Body of pancreas (tissue), 4 donors: ENCODE data around the gene SAA1. TPM values are rescaled to one million over a fixed set of nuclear protein-coding genes. Genes with fewer than 3 reads are reported as not detected.

ENCODE experiments used
- ATAC-seq: fragments of 150-250 bp; one replicate; pipeline ENCODE4 v1.9.1; 2016
- DNase-seq, 4 donors: peaks; one replicate each; pipeline ENCODE4 v3.0.0-alpha.2; 2019
- H3K27ac ChIP-seq, 4 donors: fragments of 200-600 bp; sonication (generic); 1 replicate in 3 of 4; 2 replicates in 1 of 4; pipeline versions ENCODE4 v1.5.1 to v1.6.1; 2016 to 2019; ENCODE audit warnings: mild to moderate bottlenecking in 1 of 4, mixed read lengths in 1 of 4, moderate library complexity in 1 of 4
- H3K27me3 ChIP-seq, 2 donors: fragments of 200-600 bp; sonication (generic); one replicate each; pipeline ENCODE4 v1.6.0; 2016; ENCODE audit warnings: mild to moderate bottlenecking in 1 of 2
- H3K36me3 ChIP-seq, 2 donors: fragments of 200-600 bp; sonication (generic); replicated peaks in 1 of 2; 2 replicates each; pipeline ENCODE4 v1.5.1; 2016; ENCODE audit warnings: low read depth in 2 of 2; ENCODE audit not compliant: insufficient read depth in 1 of 2
- H3K4me1 ChIP-seq: fragments of 200-600 bp; sonication (generic); one replicate; pipeline ENCODE4 v1.6.0; 2016
- H3K4me3 ChIP-seq, 2 donors: fragments of 200-600 bp; sonication (generic); 1 replicate in 1 of 2; 2 replicates in 1 of 2; pipeline ENCODE4 v1.5.1; 2016 to 2019
- H3K9me3 ChIP-seq, 3 donors: fragments of 200-600 bp; sonication (generic); 1 replicate in 2 of 3; 2 replicates in 1 of 3; pipeline ENCODE4 v1.5.1; 2016
- CTCF ChIP-seq, 7 experiments: fragments of 450-650 bp in 4 of 7; fragments of 200-600 bp in 3 of 7; sonication (generic) in 3 of 7; IDR thresholded peaks; one replicate each; pipeline ENCODE4 v1.5.1; 2016 to 2019; ENCODE audit warnings: antibody characterized with exemption in 7 of 7
- POLR2A ChIP-seq, 3 donors: fragments of 450-650 bp; IDR thresholded peaks; one replicate each; pipeline ENCODE4 v1.6.1; 2016; ENCODE audit warnings: antibody characterized with exemption in 3 of 3, mild to moderate bottlenecking in 2 of 3
- WGBS, 2 donors: methylation state at CpG; one replicate each; pipeline ENCODE4 v1.1.5; 2017; 5-methylcytosine and 5-hydroxymethylcytosine counted together
- intact Hi-C: fragments of 100-400 bp; cut with DNase I; formaldehyde crosslinking; loops from one replicate; pipeline ENCODE4 v1.15.1; 2023
- total RNA-seq, 2 donors: library from RNA; depleted of rRNA; stranded (reverse); fragments of >200 nt; gene quantifications; one replicate each; pipeline ENCODE4 v1.1.0, GENCODE V29; 2016

The SAA1 gene
- total RNA-seq, 2 donors from 2014 or later: 24.1 to 450 TPM

DNA sequence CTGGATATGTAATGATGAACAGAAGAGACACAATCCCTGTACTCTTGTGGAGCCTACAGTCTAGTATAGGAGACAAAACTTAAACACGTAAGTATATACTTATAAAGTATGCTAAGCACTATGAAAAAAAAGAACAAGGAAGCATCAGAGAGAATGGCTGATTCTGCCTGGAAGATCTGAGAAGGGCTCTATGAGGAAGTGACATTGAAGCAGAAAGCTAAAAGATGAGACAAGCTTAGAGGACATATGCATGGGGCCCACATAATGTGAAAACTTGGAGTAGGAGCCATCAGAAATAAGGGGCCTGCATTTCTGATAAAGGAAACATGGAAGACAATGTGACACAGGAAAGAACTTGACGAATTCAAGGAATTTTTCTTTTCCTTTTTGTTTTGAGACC is 16.6 kb downstream of the SAA1 start:
- ATAC-seq (no peak), DNase-seq (no peak)
- Histone ChIP-seq H3K27ac (no peak overlapping the region), H3K36me3 (peaks cover 1 to 20% of the 10 kb centered on the region in 2 donors), H3K9me3 (no peaks in the 10 kb centered on the region), H3K27me3 (no peaks in the 10 kb centered on the region), H3K4me1 (no peaks in the 10 kb centered on the region), H3K4me3 (no peak overlapping the region)
- WGBS, 2 donors: 83 to 87% methylated on average over 2 of the region's 2 CpGs
- no peak for TF ChIP-seq CTCF (IDR thresholded peaks at IDR 0.05)
- TF ChIP-seq POLR2A (IDR thresholded peaks at IDR 0.05): no peak
- intact Hi-C loops: no loop called here

DNA sequence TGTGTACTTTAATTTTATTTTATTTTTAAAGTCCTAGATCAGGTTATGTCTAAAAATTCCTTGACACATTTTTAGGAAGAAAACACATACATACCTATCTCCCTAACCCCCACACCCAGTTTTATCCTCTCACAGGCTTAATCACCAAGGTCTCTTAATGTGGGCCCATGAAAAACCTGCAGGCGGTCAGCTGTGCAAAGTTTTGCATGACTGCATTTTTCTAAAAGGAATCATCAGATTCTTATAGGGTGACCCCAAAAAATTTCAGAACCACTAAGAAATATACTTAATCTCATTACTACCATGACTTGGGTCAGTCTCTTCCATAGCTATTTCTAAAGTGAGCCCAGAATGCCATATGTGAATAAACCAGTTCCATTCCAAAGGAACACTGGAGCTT is 19.8 kb downstream of the SAA1 start:
- DNase-seq (no peak), ATAC-seq (no peak)
- H3K9me3 ChIP-seq: no peaks in the 10 kb centered on the region
- no peak overlapping the region for H3K4me3 ChIP-seq
- no peaks in the 10 kb centered on the region for H3K27me3 ChIP-seq
- WGBS, 2 donors: 83 to 100% methylated on average over 1 of the region's 1 CpG
- H3K4me1 ChIP-seq: no peaks in the 10 kb centered on the region
- H3K36me3 ChIP-seq: peaks cover 7 to 12% of the 10 kb centered on the region in 2 donors
- intact Hi-C loops: no loop called here
- H3K27ac ChIP-seq: no peak overlapping the region
- no peak for TF ChIP-seq CTCF (IDR thresholded peaks at IDR 0.05)
- no peak for TF ChIP-seq POLR2A (IDR thresholded peaks at IDR 0.05)

- no peak overlapping the region for H3K27ac ChIP-seq
- H3K9me3 ChIP-seq: no peaks in the 10 kb centered on the region
- no peak for TF ChIP-seq CTCF (IDR thresholded peaks at IDR 0.05)
- H3K36me3 ChIP-seq: peaks cover 7 to 15% of the 10 kb centered on the region in 2 donors
- intact Hi-C loops: no loop called here
- WGBS, 2 donors: 92 to 97% methylated on average over 4 of the region's 4 CpGs
- ATAC-seq: no peak
- no peaks in the 10 kb centered on the region for H3K27me3 ChIP-seq
- H3K4me3 ChIP-seq: no peak overlapping the region
- no peak for DNase-seq
- H3K4me1 ChIP-seq: no peaks in the 10 kb centered on the region
Measured at GRCh38 chr11:18288911-18289310, 22.8 kb downstream of the SAA1 start.

- no peak for ATAC-seq
- DNase-seq: no peak
- Histone ChIP-seq H3K4me1 (no peaks in the 10 kb centered on the region), H3K4me3 (no peak overlapping the region), H3K27ac (no peak overlapping the region), H3K9me3 (no peaks in the 10 kb centered on the region), H3K27me3 (no peaks in the 10 kb centered on the region), H3K36me3 (peaks cover 0 to 30% of the 10 kb centered on the region in 2 donors)
- intact Hi-C loops: no loop called here
- WGBS, 2 donors: 86 to 92% methylated on average over 5 of the region's 5 CpGs
- no peak for TF ChIP-seq CTCF (IDR thresholded peaks at IDR 0.05)
- TF ChIP-seq POLR2A (IDR thresholded peaks at IDR 0.05): no peak
Measured at GRCh38 chr11:18294862-18295261, 28.8 kb downstream of the SAA1 start.

DNA sequence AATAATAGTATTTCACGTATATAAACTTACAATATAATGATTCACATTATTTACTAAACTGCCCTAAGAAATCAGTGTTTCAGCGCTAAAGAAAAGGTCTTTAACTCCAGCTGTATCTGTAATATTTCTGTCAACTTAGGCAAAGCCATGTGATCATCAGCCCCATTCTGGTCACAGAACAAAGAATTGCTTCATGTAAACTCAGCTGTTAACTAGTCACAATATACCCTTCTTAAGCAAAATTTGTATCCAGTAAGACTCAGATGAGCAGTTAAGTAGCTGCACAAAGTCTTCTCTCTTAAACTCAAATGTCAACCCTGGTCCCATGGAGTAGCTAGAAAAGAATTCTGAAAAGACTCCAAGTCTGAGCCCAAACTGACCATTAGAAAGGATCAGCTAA is 29.3 kb downstream of the SAA1 start:
- Histone ChIP-seq H3K36me3 (peaks cover 0 to 33% of the 10 kb centered on the region in 2 donors), H3K9me3 (no peaks in the 10 kb centered on the region), H3K27ac (no peak overlapping the region), H3K27me3 (no peaks in the 10 kb centered on the region), H3K4me1 (no peaks in the 10 kb centered on the region), H3K4me3 (no peak overlapping the region)
- TF ChIP-seq POLR2A (IDR thresholded peaks at IDR 0.05): no peak
- ATAC-seq (no peak), DNase-seq (no peak)
- intact Hi-C loops: no loop called here
- 93 to 96% methylated on average over 2 of the region's 2 CpGs for WGBS, 2 donors
